ENCODE measurements around the gene EEF1AKMT1.

EEF1AKMT1 gene

GRCh38 chr13:20711301-20712044, 62.3 kb downstream of the EEF1AKMT1 start:
- no peak for DNase-seq (ENCODE audit: low read depth in 1 of 2, low spot score in 1 of 2)
- in situ Hi-C loops (cut with HindIII; ENCODE audit: low pct_unique_long_range_greater_than_20kb, low sequenced_read_pairs), result no loop called here
- no peak for TF ChIP-seq JUND (IDR thresholded peaks at IDR 0.05; ENCODE audit: low read depth)

GRCh38 chr13:20709782-20710181, 64.0 kb downstream of the EEF1AKMT1 start:
- TF ChIP-seq JUND (IDR thresholded peaks at IDR 0.05; ENCODE audit: low read depth), result no peak
- DNase-seq (ENCODE audit: low read depth in 1 of 2, low spot score in 1 of 2), result no peak
- in situ Hi-C loops (cut with HindIII; ENCODE audit: low pct_unique_long_range_greater_than_20kb, low sequenced_read_pairs), result no loop called here

- in situ Hi-C loops (cut with HindIII; ENCODE audit: low pct_unique_long_range_greater_than_20kb, low sequenced_read_pairs), result no loop called here
- DNase-seq (ENCODE audit: low read depth in 1 of 2, low spot score in 1 of 2), result no peak
- TF ChIP-seq JUND (IDR thresholded peaks at IDR 0.05; ENCODE audit: low read depth), result no peak
Measured at GRCh38 chr13:20709369-20709768, 64.4 kb downstream of the EEF1AKMT1 start.

GRCh38 chr13:20708216-20708615, 65.5 kb downstream of the EEF1AKMT1 start:
- no peak for DNase-seq (ENCODE audit: low read depth in 1 of 2, low spot score in 1 of 2)
- TF ChIP-seq JUND (IDR thresholded peaks at IDR 0.05; ENCODE audit: low read depth), result no peak
- in situ Hi-C loops (cut with HindIII; ENCODE audit: low pct_unique_long_range_greater_than_20kb, low sequenced_read_pairs), result no loop called here

- no peak for DNase-seq (ENCODE audit: low read depth in 1 of 2, low spot score in 1 of 2)
- in situ Hi-C loops (cut with HindIII; ENCODE audit: low pct_unique_long_range_greater_than_20kb, low sequenced_read_pairs), result no loop called here
Measured at GRCh38 chr13:20706661-20707060, 67.1 kb downstream of the EEF1AKMT1 start.

DNA sequence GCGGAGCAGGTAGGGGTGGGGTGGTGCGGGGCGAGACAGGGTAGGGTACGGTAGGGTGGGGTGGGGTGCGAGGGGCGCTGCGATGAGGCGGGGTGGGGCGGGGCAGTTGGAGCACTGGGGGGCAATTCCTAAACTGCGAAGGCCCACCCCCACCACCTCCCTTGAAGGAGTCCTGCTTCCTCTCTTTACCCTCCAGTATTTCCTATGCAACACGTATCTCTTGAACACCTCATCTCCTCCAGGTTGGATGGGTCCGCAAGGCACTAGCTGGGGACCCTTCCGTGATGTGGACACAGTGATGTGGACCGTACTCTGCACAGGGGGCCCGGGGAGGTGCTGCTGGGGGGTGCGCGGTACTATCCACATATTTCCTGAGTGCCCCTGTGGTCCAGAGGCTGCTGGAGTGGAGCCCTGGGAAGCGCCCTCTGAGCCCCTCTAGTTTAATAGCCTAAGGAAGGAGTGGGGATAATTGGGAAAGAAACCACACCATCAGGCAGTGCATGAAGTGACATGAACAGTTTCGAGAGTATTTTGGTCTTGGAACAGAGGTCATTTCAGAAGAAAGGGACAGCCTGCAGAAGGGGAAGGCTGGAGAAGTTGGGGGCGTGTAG, 69.2 kb downstream of the EEF1AKMT1 start:
- DNase-seq (ENCODE audit: low read depth in 1 of 2, low spot score in 1 of 2), result no peak
- in situ Hi-C loops (cut with HindIII; ENCODE audit: low pct_unique_long_range_greater_than_20kb, low sequenced_read_pairs), result no loop called here
- TF ChIP-seq JUND (IDR thresholded peaks at IDR 0.05; ENCODE audit: low read depth), result no peak

More at GRCh38 chr13:20706661-20707060, 67.1 kb downstream of the EEF1AKMT1 start:
- TF ChIP-seq JUND (IDR thresholded peaks at IDR 0.05; ENCODE audit: low read depth), result no peak

DNA sequence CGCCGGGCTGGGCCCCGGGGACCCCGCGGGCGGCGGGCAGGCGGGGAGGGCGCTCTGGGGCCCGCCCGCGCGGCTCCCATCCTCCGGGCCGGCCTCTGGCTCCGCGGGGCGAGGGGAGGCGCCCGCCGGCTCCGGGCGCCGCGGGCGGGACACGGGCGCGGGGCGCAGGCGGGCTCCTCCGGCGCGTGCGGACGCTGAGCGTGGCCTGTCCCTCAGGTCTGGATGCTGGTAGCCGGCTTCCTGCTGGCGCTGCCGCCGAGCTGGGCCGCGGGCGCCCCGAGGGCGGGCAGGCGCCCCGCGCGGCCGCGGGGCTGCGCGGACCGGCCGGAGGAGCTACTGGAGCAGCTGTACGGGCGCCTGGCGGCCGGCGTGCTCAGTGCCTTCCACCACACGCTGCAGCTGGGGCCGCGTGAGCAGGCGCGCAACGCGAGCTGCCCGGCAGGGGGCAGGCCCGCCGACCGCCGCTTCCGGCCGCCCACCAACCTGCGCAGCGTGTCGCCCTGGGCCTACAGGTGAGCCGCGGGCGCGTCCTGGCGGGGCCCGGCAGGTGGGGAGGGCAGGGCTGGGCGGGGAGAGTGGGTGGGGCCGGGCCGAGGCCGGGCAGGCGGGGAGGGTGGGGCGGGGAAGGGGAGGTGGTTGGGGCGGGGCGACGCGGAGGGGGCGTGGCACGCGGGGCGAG, 69.8 kb downstream of the EEF1AKMT1 start:
- in situ Hi-C loops (cut with HindIII; ENCODE audit: low pct_unique_long_range_greater_than_20kb, low sequenced_read_pairs), result no loop called here
- no peak for TF ChIP-seq JUND (IDR thresholded peaks at IDR 0.05; ENCODE audit: low read depth)
- DNase-seq (ENCODE audit: low read depth in 1 of 2, low spot score in 1 of 2), result peak; percentile 89 to 90

- TF ChIP-seq JUND (IDR thresholded peaks at IDR 0.05; ENCODE audit: low read depth), result no peak
- in situ Hi-C loops (cut with HindIII; ENCODE audit: low pct_unique_long_range_greater_than_20kb, low sequenced_read_pairs), result no loop called here
- peak in 1 of 2 experiments; percentile 51 for DNase-seq (ENCODE audit: low read depth in 1 of 2, low spot score in 1 of 2)
Measured at GRCh38 chr13:20702915-20703779, 70.6 kb downstream of the EEF1AKMT1 start, which contains the start of gene IL17D. Gene IL17D (plus strand): TSS chr13:20703699. CDS start chr13:20704002, 303 bp downstream.

DNA sequence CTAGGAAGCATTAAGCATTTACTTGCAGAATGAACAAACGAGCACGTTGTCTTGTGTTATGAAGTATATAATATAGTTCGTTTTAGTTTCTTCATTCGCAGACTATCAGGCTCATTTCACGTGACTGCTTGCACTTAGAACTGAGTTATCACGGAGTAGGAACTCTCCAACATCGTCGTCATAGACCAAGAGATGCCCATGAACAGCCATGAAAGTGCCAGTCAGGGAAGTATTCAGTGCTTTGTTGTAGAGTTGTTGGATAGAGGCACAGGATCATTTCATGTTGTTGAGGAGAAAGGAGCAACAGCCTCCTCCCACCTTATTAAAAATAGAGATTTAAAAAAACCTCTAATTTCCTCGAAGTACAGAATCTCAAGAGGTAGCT, 71.2 kb downstream of the EEF1AKMT1 start:
- no peak for TF ChIP-seq JUND (IDR thresholded peaks at IDR 0.05; ENCODE audit: low read depth)
- in situ Hi-C loops (cut with HindIII; ENCODE audit: low pct_unique_long_range_greater_than_20kb, low sequenced_read_pairs), result no loop called here
- DNase-seq (ENCODE audit: low read depth in 1 of 2, low spot score in 1 of 2), result no peak

- DNase-seq (ENCODE audit: low read depth in 1 of 2, low spot score in 1 of 2), result no peak
- no peak for TF ChIP-seq JUND (IDR thresholded peaks at IDR 0.05; ENCODE audit: low read depth)
- in situ Hi-C loops (cut with HindIII; ENCODE audit: low pct_unique_long_range_greater_than_20kb, low sequenced_read_pairs), result no loop called here
Measured at GRCh38 chr13:20701461-20701860, 72.3 kb downstream of the EEF1AKMT1 start.

- no peak for TF ChIP-seq JUND (IDR thresholded peaks at IDR 0.05; ENCODE audit: low read depth)
- in situ Hi-C loops (cut with HindIII; ENCODE audit: low pct_unique_long_range_greater_than_20kb, low sequenced_read_pairs), result no loop called here
- no peak for DNase-seq (ENCODE audit: low read depth in 1 of 2, low spot score in 1 of 2)
Measured at GRCh38 chr13:20700288-20700687, 73.5 kb downstream of the EEF1AKMT1 start.

GRCh38 chr13:20699715-20700114, 74.0 kb downstream of the EEF1AKMT1 start:
- in situ Hi-C loops (cut with HindIII; ENCODE audit: low pct_unique_long_range_greater_than_20kb, low sequenced_read_pairs), result no loop called here
- no peak for DNase-seq (ENCODE audit: low read depth in 1 of 2, low spot score in 1 of 2)
- TF ChIP-seq JUND (IDR thresholded peaks at IDR 0.05; ENCODE audit: low read depth), result no peak

Data from T47D (cell line).